ENCODE results near the gene POLR3E. TPM values are rescaled to one million over a fixed set of nuclear protein-coding genes. Genes with fewer than 3 reads are reported as not detected.
"Not testable (repeated sequence)": the region's sequence is repeated elsewhere in the genome, so short reads cannot be mapped to it uniquely, and the experiment has no call there.

Gene POLR3E
- total RNA-seq, 2 experiments from 2014 or later: 74.5 to 107 TPM

- no peak for DNase-seq (ENCODE audit: low spot score)
- peak overlapping the region; percentile 74 for H3K27ac ChIP-seq (ENCODE audit: low read depth, low read length, poor library complexity, severe bottlenecking)
- peaks cover 44% of the 10 kb centered on the region for H3K36me3 ChIP-seq (ENCODE audit: insufficient read depth, low read length)
- H4K20me1 ChIP-seq (ENCODE audit: insufficient read depth, low read length): peaks cover 10% of the 10 kb centered on the region
- intact Hi-C loops (cut with micrococcal nuclease; ENCODE audit: unreplicated experiment): loop anchor here (5.0 kb wide), 3 partner anchors 292 to 1397 kb away; partner anchors contain the start of genes DCUN1D3, LYRM1, MOSMO and UQCRC2
- peak overlapping the region; percentile 96 for H3K4me2 ChIP-seq (ENCODE audit: low read length)
- ChIA-PET POLR2A (interaction anchor here (1.2 kb wide), 1 partner anchor 107 kb away, joined by 3 read pairs; no protein-coding TSS in a partner anchor), CTCF (ENCODE audit: unreplicated experiment) (no interaction called here)
- no TSS peak for BruUV-seq (replicated peaks)
- H3K9me2 ChIP-seq (ENCODE audit: insufficient read depth, low read length): no peaks in the 10 kb centered on the region
- H3K9me3 ChIP-seq (ENCODE audit: low read length): no peaks in the 10 kb centered on the region
- TF ChIP-seq EZH2phosphoT487 (IDR thresholded peaks at IDR 0.05; ENCODE audit: borderline replicate concordance, low read depth, low read length) (no peak), CTCF (conservative IDR thresholded peaks at IDR 0.05; ENCODE audit: low read length) (no peak)
- H3K4me3 ChIP-seq (ENCODE audit: low read depth, low read length, poor library complexity, severe bottlenecking): peak overlapping the region; percentile 95
- peaks cover 25% of the 10 kb centered on the region for H3K4me1 ChIP-seq (ENCODE audit: insufficient read depth, low read length, poor library complexity, severe bottlenecking)
- H2AFZ ChIP-seq (ENCODE audit: low read length): no peak overlapping the region
- H3K79me2 ChIP-seq (ENCODE audit: insufficient read depth, low read depth, low read length): peaks cover 57% of the 10 kb centered on the region
Observed at GRCh38 chr16:22299036-22299435, 1.8 kb downstream of the POLR3E start.

GRCh38 chr16:22300427-22301071, 3.3 kb downstream of the POLR3E start:
- peaks cover 25% of the 10 kb centered on the region for H3K4me1 ChIP-seq (ENCODE audit: insufficient read depth, low read length, poor library complexity, severe bottlenecking)
- peaks cover 57% of the 10 kb centered on the region for H3K79me2 ChIP-seq (ENCODE audit: insufficient read depth, low read depth, low read length)
- intact Hi-C loops (cut with micrococcal nuclease; ENCODE audit: unreplicated experiment): no loop called here
- no TSS peak for BruUV-seq (replicated peaks)
- no peak overlapping the region for H3K27ac ChIP-seq (ENCODE audit: low read depth, low read length, poor library complexity, severe bottlenecking)
- peaks cover 59% of the 10 kb centered on the region for H3K36me3 ChIP-seq (ENCODE audit: insufficient read depth, low read length)
- peak; percentile 85 for TF ChIP-seq CTCF (conservative IDR thresholded peaks at IDR 0.05; ENCODE audit: low read length)
- TF ChIP-seq EZH2phosphoT487 (IDR thresholded peaks at IDR 0.05; ENCODE audit: borderline replicate concordance, low read depth, low read length): no peak
- ChIA-PET POLR2A (interaction anchor here (0.5 to 1.0 kb wide), 4 partner anchors 43 to 108 kb away, joined by 3 to 5 read pairs (median 3); no protein-coding TSS in a partner anchor), CTCF (ENCODE audit: unreplicated experiment) (interaction anchor here (0.9 to 1.2 kb wide), 2 partner anchors 90 to 94 kb away, joined by 3 to 4 read pairs; partner anchors contain the start of gene EEF2K)
- peaks cover 10% of the 10 kb centered on the region for H4K20me1 ChIP-seq (ENCODE audit: insufficient read depth, low read length)
- H3K9me2 ChIP-seq (ENCODE audit: insufficient read depth, low read length): no peaks in the 10 kb centered on the region
- H2AFZ ChIP-seq (ENCODE audit: low read length): no peak overlapping the region
- no peak overlapping the region for H3K4me3 ChIP-seq (ENCODE audit: low read depth, low read length, poor library complexity, severe bottlenecking)
- peak; percentile 61 for DNase-seq (ENCODE audit: low spot score)
- H3K9me3 ChIP-seq (ENCODE audit: low read length): no peaks in the 10 kb centered on the region
- peak overlapping the region; percentile 41; the same call in 1 of the 2 replicates for H3K4me2 ChIP-seq (ENCODE audit: low read length)

GRCh38 chr16:22301423-22301822, 4.2 kb downstream of the POLR3E start:
- H4K20me1 ChIP-seq (ENCODE audit: insufficient read depth, low read length): peaks cover 10% of the 10 kb centered on the region
- POLR2A ChIA-PET; CTCF ChIA-PET (ENCODE audit: unreplicated experiment); H3K4me2 ChIP-seq (ENCODE audit: low read length); DNase-seq (ENCODE audit: low spot score); H3K9me3 ChIP-seq (ENCODE audit: low read length); H3K9me2 ChIP-seq (ENCODE audit: insufficient read depth, low read length); H2AFZ ChIP-seq (ENCODE audit: low read length); H3K27ac ChIP-seq (ENCODE audit: low read depth, low read length, poor library complexity, severe bottlenecking); BruUV-seq (replicated peaks); intact Hi-C loops (cut with micrococcal nuclease; ENCODE audit: unreplicated experiment); H3K4me3 ChIP-seq (ENCODE audit: low read depth, low read length, poor library complexity, severe bottlenecking): not testable (repeated sequence)
- peaks cover 68% of the 10 kb centered on the region for H3K36me3 ChIP-seq (ENCODE audit: insufficient read depth, low read length)
- H3K4me1 ChIP-seq (ENCODE audit: insufficient read depth, low read length, poor library complexity, severe bottlenecking): peaks cover 16% of the 10 kb centered on the region
- peaks cover 57% of the 10 kb centered on the region for H3K79me2 ChIP-seq (ENCODE audit: insufficient read depth, low read depth, low read length)

All from OCI-LY7 (cell line).